Parathyroid adenoma (tissue), 2 donors: ENCODE measurements around the gene FAM210B.

Experiments used
- H2AFZ ChIP-seq: fragments of 300-600 bp; sonication (generic); one replicate; pipeline ENCODE4 v1.7.0; 2017; ENCODE audit warnings: antibody characterized with exemption, mild to moderate bottlenecking
- H3K27ac ChIP-seq: fragments of 300-600 bp; sonication (generic); one replicate; pipeline ENCODE4 v1.7.0; 2017
- H3K27me3 ChIP-seq: fragments of 300-600 bp; sonication (generic); one replicate; pipeline ENCODE4 v1.7.0; 2017; ENCODE audit warnings: low read length; ENCODE audit not compliant: control insufficient read depth, insufficient read depth
- H3K36me3 ChIP-seq: fragments of 300-600 bp; sonication (generic); one replicate; pipeline ENCODE4 v1.7.0; 2017; ENCODE audit warnings: low read length; ENCODE audit not compliant: control insufficient read depth, insufficient read depth
- H3K4me1 ChIP-seq: fragments of 300-600 bp; sonication (generic); one replicate; pipeline ENCODE4 v1.7.0; 2017; ENCODE audit warnings: control low read depth
- H3K4me2 ChIP-seq: fragments of 300-600 bp; sonication (generic); one replicate; pipeline ENCODE4 v1.7.0; 2017; ENCODE audit warnings: low read length
- H3K4me3 ChIP-seq: fragments of 300-600 bp; sonication (generic); one replicate; pipeline ENCODE4 v1.7.0; 2017; ENCODE audit warnings: low read depth, low read length
- H3K79me2 ChIP-seq: fragments of 300-600 bp; sonication (generic); one replicate; pipeline ENCODE4 v1.7.0; 2017; ENCODE audit warnings: control low read depth
- H3K9ac ChIP-seq: fragments of 300-600 bp; sonication (generic); one replicate; pipeline ENCODE4 v1.7.0; 2017; ENCODE audit warnings: mild to moderate bottlenecking
- H3K9me3 ChIP-seq: fragments of 300-600 bp; sonication (generic); one replicate; pipeline ENCODE4 v1.7.0; 2017; ENCODE audit warnings: low read length; ENCODE audit not compliant: control insufficient read depth
- CTCF ChIP-seq: fragments of 300-600 bp; sonication (generic); IDR thresholded peaks from one replicate; pipeline ENCODE4 v1.7.0; 2017; ENCODE audit warnings: antibody characterized with exemption, mild to moderate bottlenecking
- donor health status: primary hyperparathyroidism.

The FAM210B gene

GRCh38 chr20:56359212-56360132 is 698 bp downstream of the FAM210B start:
- Histone ChIP-seq H3K4me1 (peaks cover 9% of the 10 kb centered on the region), H3K4me3 (peak overlapping the region; percentile 56), H3K27me3 (no peaks in the 10 kb centered on the region), H3K9ac (peak overlapping the region; percentile 83), H3K9me3 (no peaks in the 10 kb centered on the region), H3K36me3 (no peaks in the 10 kb centered on the region), H2AFZ (peak overlapping the region; percentile 90), H3K79me2 (peaks cover 6% of the 10 kb centered on the region), H3K27ac (peak overlapping the region; percentile 43), H3K4me2 (peak overlapping the region; percentile 66)
- TF ChIP-seq CTCF = no peak

GRCh38 chr20:56360133-56360907 is 1.5 kb downstream of the FAM210B start:
- Histone ChIP-seq H2AFZ (no peak overlapping the region), H3K27ac (peak overlapping the region; percentile 20), H3K4me3 (peak overlapping the region; percentile 56), H3K36me3 (no peaks in the 10 kb centered on the region), H3K79me2 (peaks cover 6% of the 10 kb centered on the region), H3K27me3 (no peaks in the 10 kb centered on the region), H3K4me1 (peaks cover 9% of the 10 kb centered on the region), H3K4me2 (peak overlapping the region; percentile 66), H3K9me3 (no peaks in the 10 kb centered on the region), H3K9ac (no peak overlapping the region)
- no peak for TF ChIP-seq CTCF

- Histone ChIP-seq H3K4me2 (no peak overlapping the region), H2AFZ (no peak overlapping the region), H3K79me2 (peaks cover 6% of the 10 kb centered on the region), H3K27ac (no peak overlapping the region), H3K9ac (no peak overlapping the region), H3K4me3 (no peak overlapping the region), H3K36me3 (no peaks in the 10 kb centered on the region), H3K4me1 (peaks cover 9% of the 10 kb centered on the region), H3K9me3 (no peaks in the 10 kb centered on the region), H3K27me3 (no peaks in the 10 kb centered on the region)
- TF ChIP-seq CTCF = no peak
Observed at GRCh38 chr20:56360908-56361205, 2.1 kb downstream of the FAM210B start.

- no peak overlapping the region for H3K4me2 ChIP-seq
- H2AFZ ChIP-seq = no peak overlapping the region
- no peak overlapping the region for H3K4me3 ChIP-seq
- H3K9me3 ChIP-seq = no peaks in the 10 kb centered on the region
- no peak overlapping the region for H3K9ac ChIP-seq
- H3K27ac ChIP-seq = no peak overlapping the region
- H3K27me3 ChIP-seq = no peaks in the 10 kb centered on the region
- H3K36me3 ChIP-seq = no peaks in the 10 kb centered on the region
- H3K79me2 ChIP-seq = peaks cover 6% of the 10 kb centered on the region
- peaks cover 9% of the 10 kb centered on the region for H3K4me1 ChIP-seq
- TF ChIP-seq CTCF = no peak
Observed at GRCh38 chr20:56361900-56362299, 3.1 kb downstream of the FAM210B start.
